ENCODE results near the gene SLCO1B1.
"Not testable (repeated sequence)": the region's sequence is repeated elsewhere in the genome, so short reads cannot be mapped to it uniquely, and the experiment has no call there.

The SLCO1B1 gene

GRCh38 chr12:21165048-21165447, 34.1 kb downstream of the SLCO1B1 start:
- H3K27me3 Mint-ChIP-seq = no peaks in the 10 kb centered on the region
- H3K9me3 Mint-ChIP-seq = peaks cover 0 to 2% of the 10 kb centered on the region in 2 donors
- H3K36me3 Mint-ChIP-seq (ENCODE audit: insufficient read depth) = no peaks in the 10 kb centered on the region
- H3K27ac Mint-ChIP-seq = no peak overlapping the region
- DNase-seq (no peak), ATAC-seq (replicated peaks) (no peak)
- H3K4me3 Mint-ChIP-seq = no peak overlapping the region
- no peaks in the 10 kb centered on the region for H3K4me1 Mint-ChIP-seq (ENCODE audit: low read depth in 2 of 2)

DNA sequence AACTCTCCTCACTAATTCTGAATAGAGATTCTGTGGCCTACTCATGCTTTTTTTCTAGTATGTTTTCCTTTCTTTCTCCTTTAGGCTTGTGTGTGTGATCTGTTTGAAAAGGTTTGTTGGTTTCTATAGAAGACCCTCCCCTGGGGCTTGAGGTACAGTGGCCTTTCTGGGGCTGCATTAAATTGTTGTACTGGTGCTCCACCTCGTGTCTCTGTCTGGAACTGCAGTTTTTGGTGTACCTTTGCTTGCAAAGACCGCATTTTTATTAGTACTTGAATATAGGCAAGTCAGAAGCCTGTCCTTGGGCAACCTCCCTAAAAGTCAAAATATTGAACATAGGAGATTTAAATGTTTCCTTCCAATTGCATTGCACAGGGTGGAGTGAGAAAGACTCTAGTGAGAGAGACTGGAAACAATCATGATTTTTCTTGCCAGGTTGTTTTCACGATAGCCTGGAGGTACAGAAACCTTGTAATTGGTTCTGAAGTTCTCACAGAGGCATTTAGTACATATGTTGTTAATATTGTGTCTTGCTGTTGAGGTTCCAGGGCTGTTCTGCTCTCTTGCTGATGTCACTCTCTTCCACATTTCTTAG, 39.0 kb downstream of the SLCO1B1 start:
- ATAC-seq (replicated peaks) (no peak), DNase-seq (peak; percentile 2 to 17 (median 4))
- Mint-ChIP-seq H3K4me3 (no peak overlapping the region), H3K27me3 (no peaks in the 10 kb centered on the region), H3K27ac (no peak overlapping the region), H3K9me3 (peaks cover 0 to 2% of the 10 kb centered on the region in 2 donors), H3K4me1 (ENCODE audit: low read depth in 2 of 2) (no peaks in the 10 kb centered on the region), H3K36me3 (ENCODE audit: insufficient read depth) (no peaks in the 10 kb centered on the region)

GRCh38 chr12:21172079-21172478, 41.1 kb downstream of the SLCO1B1 start:
- DNase-seq (no peak), ATAC-seq (replicated peaks) (no peak)
- H3K4me1 Mint-ChIP-seq (ENCODE audit: low read depth in 2 of 2) = no peaks in the 10 kb centered on the region
- no peak overlapping the region for H3K27ac Mint-ChIP-seq
- H3K36me3 Mint-ChIP-seq (ENCODE audit: insufficient read depth) = no peaks in the 10 kb centered on the region
- H3K9me3 Mint-ChIP-seq = peaks cover 0 to 2% of the 10 kb centered on the region in 2 donors
- no peak overlapping the region for H3K4me3 Mint-ChIP-seq
- no peaks in the 10 kb centered on the region for H3K27me3 Mint-ChIP-seq

DNA sequence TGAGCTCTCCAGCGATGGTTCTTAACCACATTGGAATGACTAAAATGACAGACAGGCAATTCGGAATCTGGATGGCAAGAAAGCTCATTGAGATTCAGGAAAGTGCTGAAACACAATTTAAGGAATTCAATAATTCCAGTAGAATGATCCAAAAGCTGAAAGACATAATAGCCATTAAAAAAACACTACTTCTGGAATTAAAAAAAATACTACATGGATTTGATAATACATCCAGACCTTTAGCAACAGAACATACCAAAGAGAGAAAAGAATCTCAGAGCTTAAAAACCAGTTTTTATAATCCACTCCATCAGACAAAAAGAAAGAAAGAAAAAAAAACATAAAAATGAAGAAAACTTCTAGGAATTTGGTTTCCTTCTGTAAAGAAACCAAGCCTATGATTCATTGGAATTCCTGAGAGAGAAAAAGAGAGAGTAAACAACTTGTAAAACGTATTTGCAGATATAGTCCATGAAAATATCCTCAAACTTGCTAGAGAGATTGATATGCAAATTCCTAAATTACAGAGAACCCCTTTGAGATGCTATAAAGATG, 52.8 kb downstream of the SLCO1B1 start:
- Mint-ChIP-seq H3K9me3 (no peaks in the 10 kb centered on the region), H3K36me3 (ENCODE audit: insufficient read depth) (no peaks in the 10 kb centered on the region), H3K27ac (no peak overlapping the region), H3K4me1 (ENCODE audit: low read depth in 2 of 2) (no peaks in the 10 kb centered on the region), H3K4me3 (no peak overlapping the region), H3K27me3 (no peaks in the 10 kb centered on the region)
- DNase-seq (no peak), ATAC-seq (replicated peaks) (no peak)

DNA sequence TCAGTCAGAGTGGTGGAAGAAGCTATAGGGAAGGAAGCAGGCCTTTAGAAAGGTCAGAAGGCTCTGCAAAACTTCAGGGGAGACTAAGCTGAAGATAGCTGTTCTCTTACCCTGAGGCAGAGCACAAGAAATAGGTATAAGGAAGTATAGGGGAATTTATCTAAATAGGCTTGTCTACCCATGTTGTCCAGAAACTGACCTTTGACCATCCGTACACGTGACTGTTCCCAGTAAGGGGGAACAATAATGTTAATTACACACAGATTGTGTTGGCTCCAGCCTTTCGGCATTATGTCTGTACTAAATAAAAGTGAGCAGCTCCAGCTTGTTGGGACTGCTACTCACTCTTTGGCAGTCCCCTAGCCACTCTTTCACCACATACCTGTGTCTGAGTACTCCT, 59.0 kb downstream of the SLCO1B1 start:
- Mint-ChIP-seq H3K4me3 (no peak overlapping the region), H3K27me3 (no peaks in the 10 kb centered on the region), H3K4me1 (ENCODE audit: low read depth in 2 of 2) (no peaks in the 10 kb centered on the region), H3K27ac (no peak overlapping the region), H3K36me3 (ENCODE audit: insufficient read depth) (no peaks in the 10 kb centered on the region), H3K9me3 (no peaks in the 10 kb centered on the region)
- ATAC-seq (replicated peaks) = no peak
- DNase-seq = no peak

- ATAC-seq (replicated peaks); H3K27me3 Mint-ChIP-seq; H3K4me3 Mint-ChIP-seq; H3K9me3 Mint-ChIP-seq; DNase-seq; H3K36me3 Mint-ChIP-seq (ENCODE audit: insufficient read depth); H3K4me1 Mint-ChIP-seq (ENCODE audit: low read depth in 2 of 2); H3K27ac Mint-ChIP-seq: not testable (repeated sequence)
Measured at GRCh38 chr12:21214433-21214832, 83.4 kb downstream of the SLCO1B1 start.

DNA sequence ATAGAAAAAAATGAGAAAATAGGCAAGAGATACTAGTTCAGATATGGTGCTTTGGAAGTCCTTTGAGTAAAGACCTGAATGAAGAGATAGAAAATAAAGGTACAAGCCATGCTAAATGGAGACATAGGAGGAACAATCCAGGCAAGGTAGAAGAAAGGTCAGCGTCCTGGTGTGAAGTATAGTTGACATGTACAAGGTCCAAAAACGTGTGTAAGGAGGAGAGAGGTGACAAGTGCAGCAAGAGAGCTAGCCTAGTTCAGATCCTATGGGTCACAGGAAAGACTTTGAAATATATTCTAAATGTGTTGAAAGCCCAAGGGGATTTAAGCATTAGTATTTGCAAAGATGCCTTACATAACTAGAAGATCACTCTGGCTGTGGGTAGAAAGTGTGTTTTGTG, 88.2 kb downstream of the SLCO1B1 start:
- Mint-ChIP-seq H3K4me3 (no peak overlapping the region), H3K9me3 (no peaks in the 10 kb centered on the region)
- no peak for ATAC-seq (replicated peaks)

GRCh38 chr12:21220266-21220665, 89.3 kb downstream of the SLCO1B1 start:
- DNase-seq (no peak), ATAC-seq (replicated peaks) (no peak)
- H3K9me3 Mint-ChIP-seq = no peaks in the 10 kb centered on the region
- H3K27ac Mint-ChIP-seq = no peak overlapping the region
- H3K36me3 Mint-ChIP-seq (ENCODE audit: insufficient read depth) = no peaks in the 10 kb centered on the region
- H3K4me1 Mint-ChIP-seq (ENCODE audit: low read depth in 2 of 2) = no peaks in the 10 kb centered on the region
- H3K27me3 Mint-ChIP-seq = no peaks in the 10 kb centered on the region
- no peak overlapping the region for H3K4me3 Mint-ChIP-seq

More for the DNA sequence above, 88.2 kb downstream of the SLCO1B1 start:
- Mint-ChIP-seq H3K36me3 (ENCODE audit: insufficient read depth) (no peaks in the 10 kb centered on the region), H3K27ac (no peak overlapping the region), H3K4me1 (ENCODE audit: low read depth in 2 of 2) (no peaks in the 10 kb centered on the region), H3K27me3 (no peaks in the 10 kb centered on the region)
- no peak for DNase-seq

GRCh38 chr12:21221072-21221471, 90.1 kb downstream of the SLCO1B1 start:
- Mint-ChIP-seq H3K4me1 (ENCODE audit: low read depth in 2 of 2) (no peaks in the 10 kb centered on the region), H3K27me3 (no peaks in the 10 kb centered on the region), H3K4me3 (no peak overlapping the region), H3K9me3 (no peaks in the 10 kb centered on the region), H3K27ac (no peak overlapping the region), H3K36me3 (ENCODE audit: insufficient read depth) (no peaks in the 10 kb centered on the region)
- no peak for DNase-seq
- ATAC-seq (replicated peaks) = no peak

GRCh38 chr12:21221778-21222177, 90.8 kb downstream of the SLCO1B1 start:
- Mint-ChIP-seq H3K4me3 (no peak overlapping the region), H3K36me3 (ENCODE audit: insufficient read depth) (no peaks in the 10 kb centered on the region), H3K9me3 (no peaks in the 10 kb centered on the region), H3K27me3 (no peaks in the 10 kb centered on the region), H3K4me1 (ENCODE audit: low read depth in 2 of 2) (no peaks in the 10 kb centered on the region), H3K27ac (no peak overlapping the region)
- ATAC-seq (replicated peaks) (no peak), DNase-seq (no peak)

DNA sequence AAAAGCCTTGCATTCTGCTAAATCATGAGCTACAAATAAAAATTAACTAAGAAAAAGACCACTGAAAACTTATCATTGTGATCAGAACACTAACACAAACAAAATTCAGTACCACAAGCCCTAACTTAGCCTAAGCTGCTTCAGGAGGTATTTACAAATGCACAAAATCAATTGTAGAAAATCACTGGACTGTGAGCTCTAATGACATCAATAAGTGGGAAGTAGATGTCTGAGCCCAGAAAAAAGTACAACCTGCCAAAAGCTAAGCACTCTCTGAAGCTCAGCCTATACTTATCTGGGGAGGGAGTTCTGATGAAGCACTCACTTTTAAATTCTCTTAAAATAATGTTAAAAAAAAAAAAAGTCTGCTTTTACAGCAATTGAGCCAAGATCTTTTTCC, 92.9 kb downstream of the SLCO1B1 start:
- Mint-ChIP-seq H3K27ac (no peak overlapping the region), H3K4me1 (ENCODE audit: low read depth in 2 of 2) (no peaks in the 10 kb centered on the region)

DNA sequence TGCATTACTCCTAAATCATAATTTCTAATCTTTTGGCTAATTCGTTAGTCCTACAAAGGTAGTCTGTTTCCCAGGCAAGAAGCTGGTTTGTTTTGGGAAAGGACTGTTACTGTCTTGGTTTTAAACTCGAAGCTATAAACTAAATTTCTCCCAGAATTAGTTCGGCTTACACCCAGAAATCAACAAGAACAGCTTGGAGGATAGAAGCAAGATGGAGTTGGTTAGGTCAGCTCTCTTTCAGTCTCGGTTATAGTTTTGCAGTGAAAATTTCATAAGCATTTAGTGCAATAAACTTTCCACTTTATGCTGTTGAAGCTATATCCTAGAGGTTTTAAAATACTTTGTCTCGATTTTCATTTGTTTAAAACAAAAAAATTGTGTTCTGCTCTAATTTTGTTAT, 103.4 kb downstream of the SLCO1B1 start:
- Mint-ChIP-seq H3K4me3 (no peak overlapping the region), H3K9me3 (no peaks in the 10 kb centered on the region), H3K27ac (peak overlapping the region in 1 of 2 donors; percentile 35), H3K27me3 (peaks cover 0 to 5% of the 10 kb centered on the region in 2 donors), H3K36me3 (ENCODE audit: insufficient read depth) (no peaks in the 10 kb centered on the region), H3K4me1 (ENCODE audit: low read depth in 2 of 2) (no peaks in the 10 kb centered on the region)
- ATAC-seq (replicated peaks) (no peak), DNase-seq (no peak)

More for the DNA sequence above, 92.9 kb downstream of the SLCO1B1 start:
- no peaks in the 10 kb centered on the region for H3K36me3 Mint-ChIP-seq (ENCODE audit: insufficient read depth)
- no peak for ATAC-seq (replicated peaks)
- H3K9me3 Mint-ChIP-seq = no peaks in the 10 kb centered on the region
- no peak overlapping the region for H3K4me3 Mint-ChIP-seq
- H3K27me3 Mint-ChIP-seq = no peaks in the 10 kb centered on the region
- DNase-seq = no peak

GRCh38 chr12:21239866-21240265, 108.9 kb downstream of the SLCO1B1 start:
- no peaks in the 10 kb centered on the region for H3K36me3 Mint-ChIP-seq (ENCODE audit: insufficient read depth)
- no peak overlapping the region for H3K27ac Mint-ChIP-seq

GRCh38 chr12:21248679-21249078, 117.7 kb downstream of the SLCO1B1 start:
- Mint-ChIP-seq H3K4me3 (no peak overlapping the region), H3K9me3 (no peaks in the 10 kb centered on the region), H3K27ac (no peak overlapping the region), H3K4me1 (ENCODE audit: low read depth in 2 of 2) (no peaks in the 10 kb centered on the region), H3K36me3 (ENCODE audit: insufficient read depth) (no peaks in the 10 kb centered on the region), H3K27me3 (no peaks in the 10 kb centered on the region)
- DNase-seq (no peak), ATAC-seq (replicated peaks) (no peak)

More at GRCh38 chr12:21239866-21240265, 108.9 kb downstream of the SLCO1B1 start:
- no peaks in the 10 kb centered on the region for H3K4me1 Mint-ChIP-seq (ENCODE audit: low read depth in 2 of 2)
- H3K9me3 Mint-ChIP-seq = no peaks in the 10 kb centered on the region
- H3K27me3 Mint-ChIP-seq = peaks cover 5 to 8% of the 10 kb centered on the region in 2 donors
- ATAC-seq (replicated peaks) = no peak
- DNase-seq = no peak
- no peak overlapping the region for H3K4me3 Mint-ChIP-seq
